Mucosa of rectum (tissue), 2 donors: Measurements from ENCODE around the gene IP6K1.
"Not testable (repeated sequence)": the region's sequence is repeated elsewhere in the genome, so short reads cannot be mapped to it uniquely, and the experiment has no call there.

Experiments
- H3K27ac ChIP-seq, 2 donors: one replicate each; pipeline ENCODE4 v1.7.0; 2013; ENCODE audit warnings: inconsistent platforms in 2 of 2, low read depth in 2 of 2, low read length in 2 of 2
- H3K27me3 ChIP-seq, 2 donors: one replicate each; pipeline ENCODE4 v1.7.0; 2013; ENCODE audit warnings: low read length in 2 of 2; ENCODE audit not compliant: control insufficient read depth in 2 of 2, insufficient read depth in 2 of 2
- H3K36me3 ChIP-seq, 2 donors: one replicate each; pipeline ENCODE4 v1.7.0; 2013; ENCODE audit warnings: low read length in 2 of 2; ENCODE audit not compliant: control insufficient read depth in 2 of 2, insufficient read depth in 2 of 2
- H3K4me1 ChIP-seq, 2 donors: one replicate each; pipeline ENCODE4 v1.7.0; 2013; ENCODE audit warnings: low read length in 2 of 2, mild to moderate bottlenecking in 1 of 2; ENCODE audit not compliant: control insufficient read depth in 2 of 2, insufficient read depth in 2 of 2
- H3K4me3 ChIP-seq, 2 donors: one replicate each; pipeline ENCODE4 v1.7.0; 2013; ENCODE audit warnings: low read length in 2 of 2
- H3K9ac ChIP-seq, 2 donors: one replicate each; pipeline ENCODE4 v1.7.0; 2013; ENCODE audit warnings: low read length in 2 of 2, low read depth in 1 of 2, mild to moderate bottlenecking in 1 of 2
- H3K9me3 ChIP-seq, 2 donors: one replicate each; pipeline ENCODE4 v1.7.0; 2013; ENCODE audit warnings: low read length in 2 of 2; ENCODE audit not compliant: control insufficient read depth in 2 of 2
- donor health status: healthy.
- donor health status: Normal muscosa, but diverticular disease.

The IP6K1 gene

GRCh38 chr3:49786357-49787181, at the start of gene IP6K1:
Gene IP6K1, minus strand, starts transcription at chr3:49786542. Its CDS starts 38,502 bp downstream, at chr3:49748040.
- peak within 1 kb of the TSS; percentile 89 to 97 for H3K9ac ChIP-seq
- H3K36me3 ChIP-seq: peaks cover under 1% of the 10 kb centered on the region in 2 donors
- no peaks in the 10 kb centered on the region for H3K9me3 ChIP-seq
- H3K27me3 ChIP-seq: no peaks in the 10 kb centered on the region
- peaks cover 7 to 21% of the 10 kb centered on the region in 2 donors for H3K4me1 ChIP-seq
- peak within 1 kb of the TSS; percentile 87 to 98 for H3K4me3 ChIP-seq
- peak within 1 kb of the TSS; percentile 93 to 94 for H3K27ac ChIP-seq

GRCh38 chr3:49831341-49831740, 45.0 kb upstream of the IP6K1 start:
- H3K4me1 ChIP-seq: no peaks in the 10 kb centered on the region
- H3K9ac ChIP-seq: no peak overlapping the region
- no peak overlapping the region for H3K4me3 ChIP-seq

GRCh38 chr3:49826016-49826415, 39.7 kb upstream of the IP6K1 start:
- no peaks in the 10 kb centered on the region for H3K4me1 ChIP-seq
- no peak overlapping the region for H3K4me3 ChIP-seq
- no peaks in the 10 kb centered on the region for H3K27me3 ChIP-seq
- no peak overlapping the region for H3K27ac ChIP-seq
- no peaks in the 10 kb centered on the region for H3K9me3 ChIP-seq
- H3K9ac ChIP-seq: no peak overlapping the region
- peaks cover 0 to 7% of the 10 kb centered on the region in 2 donors for H3K36me3 ChIP-seq

More at GRCh38 chr3:49831341-49831740, 45.0 kb upstream of the IP6K1 start:
- Histone ChIP-seq H3K9me3 (no peaks in the 10 kb centered on the region), H3K27me3 (no peaks in the 10 kb centered on the region), H3K27ac (no peak overlapping the region), H3K36me3 (peaks cover 0 to 11% of the 10 kb centered on the region in 2 donors)

- H3K9me3 ChIP-seq, H3K36me3 ChIP-seq, H3K9ac ChIP-seq, H3K27ac ChIP-seq, H3K4me1 ChIP-seq, H3K4me3 ChIP-seq, H3K27me3 ChIP-seq: not testable (repeated sequence)
Observed at GRCh38 chr3:49823131-49823530, 36.8 kb upstream of the IP6K1 start.

GRCh38 chr3:49813497-49814174, 27.3 kb upstream of the IP6K1 start, which contains the start of gene UBA7:
Gene UBA7, minus strand, starts transcription at chr3:49813953. Its CDS starts 166 bp downstream, at chr3:49813787.
- Histone ChIP-seq H3K36me3 (peaks cover 22 to 27% of the 10 kb centered on the region in 2 donors), H3K4me3 (peak within 1 kb of the TSS; percentile 61 to 83), H3K9ac (peak within 1 kb of the TSS; percentile 68 to 78), H3K9me3 (no peaks in the 10 kb centered on the region), H3K27me3 (no peaks in the 10 kb centered on the region), H3K27ac (peak within 1 kb of the TSS; percentile 72 to 73), H3K4me1 (peaks cover 16% of the 10 kb centered on the region in 2 donors)

GRCh38 chr3:49812916-49813496, 26.7 kb upstream of the IP6K1 start:
- Histone ChIP-seq H3K4me3 (peak overlapping the region; percentile 61 to 83), H3K9ac (peak overlapping the region; percentile 68 to 78)

GRCh38 chr3:49807431-49808114, 21.2 kb upstream of the IP6K1 start:
- peaks cover 0 to 2% of the 10 kb centered on the region in 2 donors for H3K27me3 ChIP-seq
- H3K36me3 ChIP-seq: peaks cover 22 to 27% of the 10 kb centered on the region in 2 donors
- H3K4me1 ChIP-seq: peaks cover 22 to 25% of the 10 kb centered on the region in 2 donors
- no peaks in the 10 kb centered on the region for H3K9me3 ChIP-seq
- H3K27ac ChIP-seq: no peak overlapping the region
- H3K9ac ChIP-seq: no peak overlapping the region
- H3K4me3 ChIP-seq: no peak overlapping the region

More at GRCh38 chr3:49812916-49813496, 26.7 kb upstream of the IP6K1 start:
- H3K27me3 ChIP-seq: no peaks in the 10 kb centered on the region
- H3K4me1 ChIP-seq: peaks cover 16% of the 10 kb centered on the region in 2 donors
- peak overlapping the region; percentile 72 to 73 for H3K27ac ChIP-seq
- H3K9me3 ChIP-seq: no peaks in the 10 kb centered on the region
- H3K36me3 ChIP-seq: peaks cover 22 to 27% of the 10 kb centered on the region in 2 donors

- no peaks in the 10 kb centered on the region for H3K9me3 ChIP-seq
- peaks cover 0 to 2% of the 10 kb centered on the region in 2 donors for H3K27me3 ChIP-seq
- H3K9ac ChIP-seq: peak overlapping the region in 1 of 2 donors; percentile 24
- H3K4me1 ChIP-seq: peaks cover 23 to 24% of the 10 kb centered on the region in 2 donors
- H3K4me3 ChIP-seq: no peak overlapping the region
- H3K27ac ChIP-seq: peak overlapping the region; percentile 10 to 61
- peaks cover 18 to 27% of the 10 kb centered on the region in 2 donors for H3K36me3 ChIP-seq
Observed at GRCh38 chr3:49806850-49807249, 20.5 kb upstream of the IP6K1 start.

GRCh38 chr3:49805897-49806701, 19.8 kb upstream of the IP6K1 start:
- H3K9ac ChIP-seq: peak overlapping the region; percentile 12 to 24
- peaks cover 0 to 2% of the 10 kb centered on the region in 2 donors for H3K27me3 ChIP-seq
- no peaks in the 10 kb centered on the region for H3K9me3 ChIP-seq
- H3K4me1 ChIP-seq: peaks cover 23 to 27% of the 10 kb centered on the region in 2 donors
- peak overlapping the region; percentile 60 to 69 for H3K27ac ChIP-seq
- peaks cover 17 to 21% of the 10 kb centered on the region in 2 donors for H3K36me3 ChIP-seq
- no peak overlapping the region for H3K4me3 ChIP-seq
